CD14-positive monocyte (primary cell): ENCODE results near the gene EXOC3L1. TPM values are rescaled to one million over a fixed set of nuclear protein-coding genes. Genes with fewer than 3 reads are reported as not detected.
A peak's percentile ranks its signal among the peaks of the same experiment; 100 is the strongest.

Experiments used
- DNase-seq, 3 donors: peaks; one replicate each; pipeline ENCODE4 v3.0.0-alpha.2; 2011 to 2022
- H2AFZ ChIP-seq: 2 replicates; pipeline ENCODE4 v1.6.0; 2012; ENCODE audit warnings: mild to moderate bottlenecking, low read depth, low read length, inconsistent platforms; ENCODE audit not compliant: insufficient read depth, poor library complexity, severe bottlenecking
- H3K27ac ChIP-seq, 2 donors: 1 replicate in 1 of 2; 2 replicates in 1 of 2; pipeline ENCODE4 v1.5.1; 2012 to 2013; ENCODE audit warnings: low read length in 2 of 2, control low read depth in 1 of 2, inconsistent platforms in 1 of 2, low read depth in 1 of 2, mild to moderate bottlenecking in 1 of 2
- H3K27me3 ChIP-seq, 2 donors: one replicate each; pipeline versions ENCODE4 v1.6.0 to v1.6.1; 2011 to 2013; ENCODE audit warnings: low read length in 2 of 2; ENCODE audit not compliant: control insufficient read depth in 2 of 2, insufficient read depth in 2 of 2
- H3K36me3 ChIP-seq, 2 donors: replicated peaks in 1 of 2; 1 replicate in 1 of 2; 2 replicates in 1 of 2; pipeline versions ENCODE4 v1.5.1 to v1.6.1; 2012 to 2013; ENCODE audit warnings: low read length in 2 of 2, control low read depth in 1 of 2, inconsistent platforms in 1 of 2, mild to moderate bottlenecking in 1 of 2; ENCODE audit not compliant: insufficient read depth in 2 of 2, control insufficient read depth in 1 of 2
- H3K4me1 ChIP-seq, 2 donors: 1 replicate in 1 of 2; 2 replicates in 1 of 2; pipeline versions ENCODE4 v1.5.1 to v1.6.1; 2012 to 2013; ENCODE audit warnings: low read length in 2 of 2, control low read depth in 1 of 2, inconsistent platforms in 1 of 2, mild to moderate bottlenecking in 1 of 2, moderate library complexity in 1 of 2; ENCODE audit not compliant: insufficient read depth in 2 of 2, control insufficient read depth in 1 of 2
- H3K4me2 ChIP-seq: replicated peaks from 2 replicates; pipeline ENCODE3; 2012; ENCODE audit warnings: low read length, moderate library complexity, mild to moderate bottlenecking; ENCODE audit not compliant: poor library complexity, severe bottlenecking; ENCODE audit errors: extremely low read depth
- H3K4me3 ChIP-seq, 3 experiments: fragments of 200-600 bp in 1 of 3; sonication (generic) in 1 of 3; replicated peaks in 1 of 3; 1 replicate in 2 of 3; 2 replicates in 1 of 3; pipeline ENCODE4 v1.5.1; 2011 to 2013; ENCODE audit warnings: low read length in 3 of 3, mild to moderate bottlenecking in 3 of 3, control low read depth in 2 of 3, low read depth in 2 of 3, inconsistent platforms in 1 of 3, moderate library complexity in 1 of 3
- H3K79me2 ChIP-seq: 2 replicates; pipeline ENCODE4 v1.6.0; 2012; ENCODE audit warnings: mild to moderate bottlenecking, control low read depth, inconsistent platforms, low read length, moderate library complexity; ENCODE audit not compliant: insufficient read depth
- H3K9ac ChIP-seq: 2 replicates; pipeline ENCODE4 v1.6.0; 2017; ENCODE audit warnings: low read length, mild to moderate bottlenecking; ENCODE audit not compliant: insufficient read depth, poor library complexity, severe bottlenecking
- H3K9me3 ChIP-seq, 2 donors: replicated peaks in 1 of 2; 1 replicate in 1 of 2; 2 replicates in 1 of 2; pipeline versions ENCODE4 v1.5.1 to v1.6.1; 2012 to 2013; ENCODE audit warnings: low read length in 2 of 2, control low read depth in 1 of 2; ENCODE audit not compliant: control insufficient read depth in 1 of 2, insufficient read depth in 1 of 2
- H4K20me1 ChIP-seq: 2 replicates; pipeline ENCODE4 v1.6.0; 2012; ENCODE audit warnings: mild to moderate bottlenecking, low read length, control low read depth, moderate library complexity; ENCODE audit not compliant: insufficient read depth
- H3K27ac Mint-ChIP-seq, 7 donors: one replicate each; pipeline ENCODE4 v1.8.0; 2020; ENCODE audit warnings: mild to moderate bottlenecking in 7 of 7, mixed read lengths in 7 of 7, moderate library complexity in 6 of 7, inconsistent platforms in 2 of 7
- H3K27me3 Mint-ChIP-seq, 3 donors: one replicate each; pipeline ENCODE4 v1.8.0; 2021 to 2022; ENCODE audit warnings: low read depth in 3 of 3, mild to moderate bottlenecking in 3 of 3, mixed read lengths in 3 of 3, moderate library complexity in 3 of 3, inconsistent platforms in 1 of 3
- H3K36me3 Mint-ChIP-seq, 2 donors: one replicate each; pipeline ENCODE4 v1.8.0; 2020; ENCODE audit warnings: mixed read lengths in 2 of 2, inconsistent platforms in 1 of 2, mild to moderate bottlenecking in 1 of 2
- H3K4me1 Mint-ChIP-seq: one replicate; pipeline ENCODE4 v1.8.0; 2020; ENCODE audit warnings: mild to moderate bottlenecking, mixed read lengths
- H3K4me3 Mint-ChIP-seq, 2 donors: one replicate each; pipeline ENCODE4 v1.8.0; 2020; ENCODE audit warnings: mild to moderate bottlenecking in 2 of 2, mixed read lengths in 2 of 2, moderate library complexity in 1 of 2
- H3K9me3 Mint-ChIP-seq, 7 donors: one replicate each; pipeline ENCODE4 v1.8.0; 2020 to 2022; ENCODE audit warnings: mixed read lengths in 7 of 7, mild to moderate bottlenecking in 6 of 7, moderate library complexity in 6 of 7, inconsistent platforms in 2 of 7
- CTCF ChIP-seq: fragments of 200-600 bp; IDR thresholded peaks from one replicate; pipeline ENCODE4 v1.8.0; 2022; ENCODE audit warnings: antibody characterized with exemption, mild to moderate bottlenecking
- WGBS: methylation state at CpG from one replicate; pipeline ENCODE4 v1.1.5; 2013; ENCODE audit warnings: missing lambda C conversion rate; ENCODE audit not compliant: insufficient coverage; 5-methylcytosine and 5-hydroxymethylcytosine counted together
- intact Hi-C, 2 donors: fragments of 100-400 bp; cut with micrococcal nuclease; formaldehyde crosslinking; loops; one replicate each; pipeline versions ENCODE4 v1.15.0 to v1.15.1; 2023
- polyA plus RNA-seq, 3 donors: library from polyadenylated mRNA; depleted of rRNA in 1 of 3; unstranded in 2 of 3; stranded (reverse) in 1 of 3; fragments of 300-500 nt in 2 of 3; fragments of >200 nt in 1 of 3; fragmentation: Illumina TruSeq in 2 of 3; gene quantifications; 1 replicate in 2 of 3; 2 replicates in 1 of 3; pipeline ENCODE4 v1.2.3, GENCODE V29; 2012 to 2021

EXOC3L1 gene
- polyA plus RNA-seq, 3 donors: 2.8 to 3.7 (median 3.0) TPM

- Histone ChIP-seq H3K4me2 (peak overlapping the region; percentile 67), H3K4me1 (peaks cover 58 to 65% of the 10 kb centered on the region in 2 donors), H3K36me3 (no peaks in the 10 kb centered on the region), H2AFZ (no peak overlapping the region), H3K9me3 (peaks cover 0 to 37% of the 10 kb centered on the region in 2 donors), H3K9ac (no peak overlapping the region), H3K27me3 (peaks cover 49 to 74% of the 10 kb centered on the region in 2 donors), H3K4me3 (peak overlapping the region in 1 of 3 experiments; percentile 61), H3K27ac (no peak overlapping the region), H4K20me1 (peaks cover 55% of the 10 kb centered on the region), H3K79me2 (no peaks in the 10 kb centered on the region)
- WGBS: under 1% methylated on average over 28 of the region's 34 CpGs
- Mint-ChIP-seq H3K4me1 (peaks cover 40% of the 10 kb centered on the region), H3K9me3 (peaks cover 0 to 31% (median 16%) of the 10 kb centered on the region in 7 donors), H3K4me3 (peak overlapping the region; percentile 20 to 92), H3K27ac (no peak overlapping the region), H3K36me3 (peaks cover 12 to 18% of the 10 kb centered on the region in 2 donors), H3K27me3 (peaks cover 71 to 83% (median 76%) of the 10 kb centered on the region in 3 donors)
- no peak for TF ChIP-seq CTCF
- intact Hi-C loops: no loop called here
- no peak for DNase-seq
Measured at GRCh38 chr16:67163999-67164558, 25.9 kb downstream of the EXOC3L1 start.

DNA sequence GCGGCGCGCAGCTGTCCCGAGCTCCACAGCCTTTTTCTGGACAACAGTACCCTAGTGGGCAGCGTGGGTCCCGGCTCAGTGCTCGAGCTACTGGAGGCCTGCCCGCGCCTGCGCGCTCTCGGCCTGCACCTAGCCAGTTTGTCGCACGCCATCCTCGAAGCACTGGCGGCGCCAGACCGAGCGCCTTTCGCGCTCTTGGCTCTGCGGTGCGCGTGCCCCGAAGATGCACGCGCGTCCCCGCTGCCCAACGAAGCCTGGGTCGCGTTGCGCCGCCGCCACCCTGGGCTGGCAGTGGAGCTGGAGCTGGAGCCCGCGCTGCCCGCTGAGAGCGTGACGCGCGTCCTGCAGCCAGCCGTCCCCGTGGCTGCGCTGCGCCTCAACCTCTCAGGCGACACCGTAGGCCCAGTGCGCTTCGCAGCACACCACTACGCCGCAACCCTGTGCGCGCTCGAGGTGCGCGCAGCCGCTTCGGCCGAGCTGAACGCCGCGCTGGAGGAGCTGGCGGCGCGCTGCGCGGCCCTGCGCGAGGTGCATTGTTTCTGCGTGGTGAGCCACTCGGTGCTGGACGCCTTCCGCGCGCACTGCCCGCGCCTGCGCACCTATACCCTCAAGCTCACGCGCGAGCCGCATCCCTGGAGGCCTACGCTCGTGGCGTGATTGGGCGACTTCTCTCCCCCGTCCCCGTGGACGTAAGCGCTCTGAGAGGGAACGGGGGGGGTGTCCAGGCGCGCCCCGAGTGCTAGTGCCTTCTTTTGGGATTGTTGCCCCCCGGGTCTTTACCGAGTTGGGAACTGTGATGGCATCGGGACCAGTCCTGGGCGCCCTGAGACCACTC lies 26.6 kb downstream of the EXOC3L1 start:
- Histone ChIP-seq H3K4me2 (peak overlapping the region; percentile 67), H3K4me1 (peaks cover 63 to 71% of the 10 kb centered on the region in 2 donors), H3K4me3 (peak overlapping the region in 1 of 3 experiments; percentile 61), H3K27ac (no peak overlapping the region), H2AFZ (no peak overlapping the region), H3K9me3 (peaks cover 0 to 37% of the 10 kb centered on the region in 2 donors), H4K20me1 (peaks cover 62% of the 10 kb centered on the region), H3K36me3 (no peaks in the 10 kb centered on the region), H3K27me3 (peaks cover 49 to 67% of the 10 kb centered on the region in 2 donors), H3K9ac (no peak overlapping the region), H3K79me2 (no peaks in the 10 kb centered on the region)
- WGBS: under 1% methylated on average over 97 of the region's 99 CpGs
- no peak for TF ChIP-seq CTCF
- Mint-ChIP-seq H3K27ac (no peak overlapping the region), H3K9me3 (peaks cover 0 to 31% (median 16%) of the 10 kb centered on the region in 7 donors), H3K4me3 (peak overlapping the region; percentile 58 to 92), H3K27me3 (peaks cover 64 to 76% (median 72%) of the 10 kb centered on the region in 3 donors), H3K4me1 (peaks cover 47% of the 10 kb centered on the region), H3K36me3 (peaks cover 10 to 16% of the 10 kb centered on the region in 2 donors)
- DNase-seq: peak in 2 of 3 donors; percentile 19 to 43
- intact Hi-C loops: no loop called here
